ENCODE data around the gene HEATR5B.
"Not testable (repeated sequence)": the region's sequence is repeated elsewhere in the genome, so short reads cannot be mapped to it uniquely, and the experiment has no call there.

Gene HEATR5B

DNA sequence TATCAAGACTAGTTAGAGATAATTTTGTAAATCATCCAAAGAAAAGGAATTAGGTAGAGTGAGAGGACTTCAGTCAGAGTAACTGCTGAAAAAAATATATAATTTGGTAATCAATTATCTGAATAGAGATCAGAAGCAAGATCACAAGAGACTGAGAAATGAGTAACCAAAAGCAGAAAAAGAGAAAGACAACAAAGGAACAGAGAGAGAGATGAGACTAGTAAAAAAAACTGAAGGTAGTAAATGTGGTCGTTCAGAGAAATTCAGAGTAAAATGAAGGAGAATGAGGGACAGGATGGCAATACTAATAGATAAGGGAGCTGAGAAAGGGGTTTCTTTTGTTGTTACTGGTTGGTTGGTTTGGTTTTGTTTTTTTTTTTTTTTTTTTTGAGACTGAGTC lies 134.3 kb downstream of the HEATR5B start:
- DNase-seq: no peak

DNA sequence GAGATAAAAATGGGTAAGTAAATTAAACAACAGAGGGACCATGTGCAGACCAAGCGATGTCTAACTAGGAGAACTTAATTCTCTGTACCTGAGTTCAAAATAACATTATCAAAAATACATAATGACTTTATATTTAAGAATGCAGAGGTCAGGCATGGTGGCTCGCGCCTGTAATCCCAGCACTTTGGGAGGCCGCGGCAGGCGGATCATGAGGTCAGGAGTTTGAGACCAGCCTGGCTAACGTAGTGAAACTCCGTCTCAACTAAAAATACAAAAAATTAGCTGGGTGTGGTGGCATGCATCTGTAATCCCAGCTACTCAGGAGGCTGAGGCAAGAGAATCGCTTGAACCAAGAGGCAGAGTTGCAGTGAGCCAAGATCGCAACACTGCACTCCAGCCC lies 138.9 kb downstream of the HEATR5B start:
- DNase-seq: not testable (repeated sequence)

DNA sequence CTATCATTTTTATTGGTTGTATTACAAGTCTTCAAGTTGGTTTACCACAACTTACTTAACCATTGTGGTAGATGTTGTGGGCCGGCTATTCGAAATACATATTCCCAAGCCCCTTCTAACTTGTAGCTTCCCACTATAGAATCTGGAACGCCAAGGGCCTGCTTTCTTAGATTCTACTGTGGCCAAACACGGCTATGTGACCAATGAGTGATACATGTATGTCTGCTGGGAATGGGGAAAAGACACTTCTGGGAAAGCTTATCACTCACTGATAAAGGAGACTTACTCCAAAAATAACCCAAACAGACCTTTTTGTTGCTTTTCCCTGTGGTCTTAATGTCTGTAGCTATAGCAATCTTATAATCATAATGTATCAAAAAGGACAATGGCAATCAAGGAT lies 142.3 kb downstream of the HEATR5B start:
- no peak for DNase-seq

DNA sequence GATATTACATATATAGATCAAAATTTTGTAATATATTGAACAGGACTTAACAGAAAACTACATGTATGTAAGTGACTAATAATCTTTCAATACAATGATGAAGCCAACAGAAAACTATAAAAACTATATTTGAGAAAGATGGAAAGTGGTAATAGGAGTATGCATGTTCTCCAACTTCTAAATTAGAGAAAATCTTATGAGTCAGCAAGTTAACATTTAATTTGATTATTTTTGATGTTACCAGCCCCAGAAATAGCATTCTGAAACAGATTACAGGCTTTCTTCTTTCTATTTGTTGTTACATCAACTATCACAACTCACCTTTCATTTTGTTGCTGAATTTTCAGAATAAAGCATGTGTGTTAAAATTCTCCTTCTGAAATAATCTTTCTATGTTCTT lies 147.6 kb downstream of the HEATR5B start:
- DNase-seq: not testable (repeated sequence)

DNA sequence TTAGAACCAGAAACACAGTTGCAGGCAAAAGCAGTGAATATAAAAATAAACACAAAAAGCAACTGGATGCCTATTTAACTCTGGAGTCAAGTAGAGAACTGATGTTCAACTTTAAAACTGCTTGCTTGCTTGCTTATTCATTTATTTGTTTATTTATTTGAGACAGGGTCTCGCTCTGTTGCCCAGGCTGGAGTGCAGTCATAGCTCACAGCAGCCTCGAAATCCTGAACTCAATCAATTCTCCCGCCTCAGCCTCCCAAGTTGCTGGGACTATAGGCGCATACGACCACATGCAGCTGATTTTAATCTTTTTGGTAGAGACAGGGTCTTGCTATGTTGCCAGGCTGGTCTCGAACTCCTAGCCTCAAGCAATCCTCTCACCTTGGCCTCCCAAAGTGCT lies 152.5 kb downstream of the HEATR5B start:
- not testable (repeated sequence) for DNase-seq
